ENCODE measurements around the gene TRMT112. TPM values are rescaled to one million over a fixed set of nuclear protein-coding genes. Genes with fewer than 3 reads are reported as not detected.

TRMT112 gene
- total RNA-seq, 1 donor from 2014 or later, result 126 TPM

DNA sequence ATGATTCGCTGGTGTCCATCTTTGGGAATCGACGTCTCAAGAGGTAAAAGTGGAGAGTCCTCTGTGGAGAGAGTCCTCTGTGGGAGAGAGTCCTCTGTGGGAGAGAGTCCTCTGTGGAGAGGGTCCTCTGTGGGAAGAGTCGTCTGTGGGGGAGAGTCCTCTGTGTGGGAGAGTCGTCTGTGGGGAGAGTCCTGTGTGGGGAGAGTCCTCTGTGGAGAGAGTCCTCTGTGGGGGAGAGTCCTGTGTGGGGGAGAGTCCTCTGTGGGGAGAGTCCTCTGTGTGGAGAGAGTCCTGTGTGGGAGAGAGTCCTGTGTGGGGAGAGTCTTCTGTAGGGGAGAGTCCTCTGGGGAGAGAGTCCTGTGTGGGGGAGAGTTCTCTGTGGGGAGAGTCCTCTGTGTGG is 3.7 kb upstream of the TRMT112 start:
- H3K4me3 Mint-ChIP-seq (ENCODE audit: unreplicated experiment), result no peak overlapping the region
- TF ChIP-seq, protein P1, sequence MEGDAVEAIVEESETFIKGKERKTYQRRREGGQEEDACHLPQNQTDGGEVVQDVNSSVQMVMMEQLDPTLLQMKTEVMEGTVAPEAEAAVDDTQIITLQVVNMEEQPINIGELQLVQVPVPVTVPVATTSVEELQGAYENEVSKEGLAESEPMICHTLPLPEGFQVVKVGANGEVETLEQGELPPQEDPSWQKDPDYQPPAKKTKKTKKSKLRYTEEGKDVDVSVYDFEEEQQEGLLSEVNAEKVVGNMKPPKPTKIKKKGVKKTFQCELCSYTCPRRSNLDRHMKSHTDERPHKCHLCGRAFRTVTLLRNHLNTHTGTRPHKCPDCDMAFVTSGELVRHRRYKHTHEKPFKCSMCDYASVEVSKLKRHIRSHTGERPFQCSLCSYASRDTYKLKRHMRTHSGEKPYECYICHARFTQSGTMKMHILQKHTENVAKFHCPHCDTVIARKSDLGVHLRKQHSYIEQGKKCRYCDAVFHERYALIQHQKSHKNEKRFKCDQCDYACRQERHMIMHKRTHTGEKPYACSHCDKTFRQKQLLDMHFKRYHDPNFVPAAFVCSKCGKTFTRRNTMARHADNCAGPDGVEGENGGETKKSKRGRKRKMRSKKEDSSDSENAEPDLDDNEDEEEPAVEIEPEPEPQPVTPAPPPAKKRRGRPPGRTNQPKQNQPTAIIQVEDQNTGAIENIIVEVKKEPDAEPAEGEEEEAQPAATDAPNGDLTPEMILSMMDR (IDR thresholded peaks at IDR 0.05), result no peak
- H3K4me1 Mint-ChIP-seq (ENCODE audit: low read depth), result peaks cover 30% of the 10 kb centered on the region
- peaks cover 8% of the 10 kb centered on the region for H3K36me3 Mint-ChIP-seq (ENCODE audit: low read depth)
- H3K9me3 Mint-ChIP-seq (ENCODE audit: low read depth), result no peaks in the 10 kb centered on the region
- H3K27ac Mint-ChIP-seq (ENCODE audit: unreplicated experiment), result no peak overlapping the region
- H3K27me3 Mint-ChIP-seq (ENCODE audit: low read depth), result no peaks in the 10 kb centered on the region
- DNase-seq (ENCODE audit: low spot score), result no peak

DNA sequence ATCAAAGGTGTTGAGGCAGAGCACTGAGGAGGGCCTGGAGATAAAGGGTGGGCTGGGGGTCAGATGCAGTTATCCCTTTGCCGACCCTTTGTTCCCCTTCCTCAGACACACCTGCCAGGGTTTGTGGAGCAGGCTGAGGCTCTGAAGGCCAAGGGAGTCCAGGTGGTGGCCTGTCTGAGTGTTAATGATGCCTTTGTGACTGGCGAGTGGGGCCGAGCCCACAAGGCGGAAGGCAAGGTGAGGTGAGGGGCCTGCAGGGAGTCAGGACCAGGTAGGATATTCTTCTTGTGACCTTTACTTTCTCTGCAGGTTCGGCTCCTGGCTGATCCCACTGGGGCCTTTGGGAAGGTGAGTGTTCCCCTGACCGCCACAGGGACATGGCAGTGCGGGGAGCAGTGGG is 3.2 kb upstream of the TRMT112 start:
- Mint-ChIP-seq H3K9me3 (ENCODE audit: low read depth) (no peaks in the 10 kb centered on the region), H3K4me3 (ENCODE audit: unreplicated experiment) (no peak overlapping the region)

DNA sequence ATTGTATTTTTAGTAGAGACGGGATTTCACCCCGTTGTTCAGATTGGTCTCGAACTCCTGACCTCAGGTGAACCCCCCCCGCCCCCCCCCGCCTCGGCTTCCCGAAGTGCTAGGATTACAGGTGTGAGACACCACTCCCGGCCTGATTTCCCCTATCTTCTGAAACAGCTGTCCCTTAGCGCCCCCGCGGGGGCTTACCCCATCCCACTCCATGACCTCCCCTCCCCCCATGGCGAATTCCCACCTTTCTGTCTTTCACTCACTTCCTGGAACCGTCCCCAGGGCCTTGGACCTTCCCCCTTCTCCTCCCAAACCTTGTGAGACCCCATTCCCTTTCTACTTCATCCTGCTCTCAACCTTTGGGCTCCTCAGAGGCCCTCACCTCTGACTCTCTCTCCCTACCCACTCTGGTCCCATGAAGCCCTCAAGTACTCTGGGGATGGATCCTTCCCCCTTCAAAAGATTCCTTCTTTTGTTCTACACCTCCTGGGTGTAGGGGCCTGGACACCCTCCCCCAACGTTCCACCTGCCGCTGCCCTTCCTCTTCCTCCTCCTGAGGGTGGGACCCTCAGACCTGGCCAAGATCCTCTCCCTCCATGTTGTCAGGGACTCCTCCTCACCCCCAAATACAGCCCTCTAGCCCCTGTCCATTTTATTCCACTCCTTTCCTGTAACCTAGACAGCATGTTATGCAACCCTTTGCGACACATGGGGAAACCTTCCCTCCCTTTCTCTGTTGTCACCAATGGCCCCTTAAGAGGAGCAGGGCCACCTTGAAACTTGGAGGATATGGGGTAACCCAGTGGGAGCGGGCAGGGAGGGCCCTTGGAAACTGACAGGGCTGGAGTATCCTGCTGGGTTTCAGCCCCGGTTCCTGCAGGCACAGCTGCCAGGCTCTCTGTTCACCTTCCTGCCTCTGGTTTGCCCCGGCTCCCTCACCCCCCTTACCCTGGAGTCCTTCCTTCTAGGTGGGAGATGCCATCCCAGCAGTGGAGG is 1.7 kb upstream of the TRMT112 start:
- Mint-ChIP-seq H3K27ac (ENCODE audit: unreplicated experiment) (peak overlapping the region; percentile 100), H3K27me3 (ENCODE audit: low read depth) (no peaks in the 10 kb centered on the region), H3K4me1 (ENCODE audit: low read depth) (peaks cover 30% of the 10 kb centered on the region), H3K36me3 (ENCODE audit: low read depth) (peaks cover 8% of the 10 kb centered on the region), H3K9me3 (ENCODE audit: low read depth) (no peaks in the 10 kb centered on the region), H3K4me3 (ENCODE audit: unreplicated experiment) (peak overlapping the region; percentile 90)
- TF ChIP-seq, protein P1 (IDR thresholded peaks at IDR 0.05), result no peak
- peak; percentile 68 for DNase-seq (ENCODE audit: low spot score)

More for the DNA sequence above, 3.2 kb upstream of the TRMT112 start:
- Mint-ChIP-seq H3K36me3 (ENCODE audit: low read depth) (peaks cover 8% of the 10 kb centered on the region), H3K27ac (ENCODE audit: unreplicated experiment) (peak overlapping the region; percentile 1), H3K4me1 (ENCODE audit: low read depth) (peaks cover 30% of the 10 kb centered on the region), H3K27me3 (ENCODE audit: low read depth) (no peaks in the 10 kb centered on the region)
- TF ChIP-seq, protein P1 (IDR thresholded peaks at IDR 0.05), result no peak
- DNase-seq (ENCODE audit: low spot score), result peak; percentile 51

DNA sequence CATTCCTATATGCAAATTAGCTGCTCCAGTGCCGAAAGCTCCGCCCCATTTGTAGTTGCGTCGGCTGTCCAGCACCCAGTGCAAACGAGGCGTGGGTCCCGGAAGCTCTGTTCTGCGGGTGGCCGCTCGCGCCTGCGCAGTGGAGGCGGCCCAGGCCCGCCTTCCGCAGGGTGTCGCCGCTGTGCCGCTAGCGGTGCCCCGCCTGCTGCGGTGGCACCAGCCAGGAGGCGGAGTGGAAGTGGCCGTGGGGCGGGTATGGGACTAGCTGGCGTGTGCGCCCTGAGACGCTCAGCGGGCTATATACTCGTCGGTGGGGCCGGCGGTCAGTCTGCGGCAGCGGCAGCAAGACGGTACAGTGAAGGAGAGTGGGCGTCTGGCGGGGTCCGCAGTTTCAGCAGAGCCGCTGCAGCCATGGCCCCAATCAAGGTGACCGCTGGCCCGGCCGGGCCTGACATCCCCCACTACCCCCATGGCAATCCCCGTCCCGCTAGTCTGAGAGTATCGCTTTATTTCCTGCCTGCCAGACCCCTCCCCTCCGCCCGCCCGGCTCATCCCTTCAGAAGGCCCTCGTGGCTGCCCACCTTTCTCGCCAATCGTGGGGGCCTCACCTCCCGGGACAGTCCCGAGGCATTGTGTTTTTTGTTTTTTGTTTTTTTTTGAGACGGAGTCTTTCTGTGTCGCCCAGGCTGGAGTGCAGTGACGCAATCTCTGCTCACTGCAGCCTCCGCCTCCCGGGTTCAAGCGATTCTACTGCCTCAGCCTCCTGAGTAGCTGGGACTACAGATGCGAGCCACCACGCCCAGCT is 804 bp upstream of the TRMT112 start, which contains the start of gene PRDX5:
Gene PRDX5, plus strand, starts transcription at position 161 of the 805 bp plus-strand sequence. Its CDS starts 95 bp downstream, at position 256.
- DNase-seq (ENCODE audit: low spot score), result peak; percentile 73
- Mint-ChIP-seq H3K27me3 (ENCODE audit: low read depth) (no peaks in the 10 kb centered on the region), H3K9me3 (ENCODE audit: low read depth) (no peaks in the 10 kb centered on the region), H3K27ac (ENCODE audit: unreplicated experiment) (peak within 1 kb of the TSS; percentile 100), H3K4me3 (ENCODE audit: unreplicated experiment) (peak within 1 kb of the TSS; percentile 90), H3K4me1 (ENCODE audit: low read depth) (peaks cover 30% of the 10 kb centered on the region), H3K36me3 (ENCODE audit: low read depth) (peaks cover 8% of the 10 kb centered on the region)
- TF ChIP-seq, protein P1 (IDR thresholded peaks at IDR 0.05), result peak; percentile 68

Data from chondrocyte (in vitro differentiated cells).